GM12865 (cell line): ENCODE measurements around the gene GAK.

Source experiments
- DNase-seq: peaks from one replicate; pipeline ENCODE4 v3.0.0; 2010; ENCODE audit warnings: low read depth
- H3K4me3 ChIP-seq: 2 replicates; pipeline ENCODE4 v1.5.1; 2011; ENCODE audit warnings: mild to moderate bottlenecking, low read depth, low read length, control low read depth
- TF ChIP-seq, protein P1 (sequence below): IDR thresholded peaks from 2 replicates; pipeline ENCODE4 v1.5.1; 2011; ENCODE audit warnings: low read length, control low read depth, low read depth, inconsistent platforms; ENCODE audit not compliant: insufficient read depth; ENCODE audit errors: missing control alignments

Gene GAK

DNA sequence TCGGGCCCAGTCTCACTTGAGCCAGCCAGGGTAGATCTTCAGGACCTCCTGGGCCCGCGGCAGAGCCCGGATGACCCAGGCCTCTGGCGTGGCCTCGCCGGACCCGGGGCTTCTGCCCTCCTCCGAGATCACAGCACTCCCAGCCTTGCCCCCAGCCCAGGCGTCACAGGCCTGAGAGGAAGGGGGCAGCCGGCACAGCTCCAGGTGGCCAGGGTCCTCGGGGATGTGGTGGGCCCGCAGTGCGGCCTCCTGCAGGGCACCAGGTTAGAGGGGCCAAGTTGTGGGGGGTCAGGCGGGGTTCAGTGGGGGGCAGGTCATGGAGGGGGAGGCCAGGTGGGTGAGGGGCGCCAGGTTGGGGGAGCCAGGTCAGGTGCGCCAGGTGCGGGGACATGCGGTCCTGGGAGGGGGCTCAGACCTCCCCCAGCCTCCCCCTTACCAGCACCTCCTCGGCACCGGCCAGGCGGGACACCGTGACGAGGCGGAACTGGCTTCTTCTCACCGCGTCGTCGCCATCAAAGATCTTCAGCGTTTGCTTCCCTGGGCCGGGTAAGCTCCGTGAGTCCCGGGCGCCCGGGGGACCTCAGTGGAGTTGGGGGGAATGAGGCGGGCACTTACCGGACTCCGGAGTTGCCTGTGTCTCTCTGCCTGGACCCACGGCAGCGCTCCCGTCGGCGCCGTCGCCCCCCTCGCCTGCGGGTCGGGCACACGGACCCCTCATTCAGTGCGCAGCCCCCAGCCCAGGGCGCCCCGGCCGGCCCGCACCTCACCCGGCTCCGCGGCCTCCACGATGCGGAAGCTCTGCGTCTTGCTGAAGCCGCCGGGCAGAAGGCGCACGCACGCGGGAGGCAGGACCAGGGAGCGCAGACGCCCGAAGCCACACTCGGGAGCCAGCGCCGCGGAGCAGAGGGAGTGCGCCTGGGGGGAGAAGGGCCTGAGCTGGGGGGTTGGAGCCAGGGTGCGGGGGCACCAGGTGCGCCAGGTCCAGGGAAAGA lies 35.3 kb upstream of the GAK start:
- TF ChIP-seq, protein P1, sequence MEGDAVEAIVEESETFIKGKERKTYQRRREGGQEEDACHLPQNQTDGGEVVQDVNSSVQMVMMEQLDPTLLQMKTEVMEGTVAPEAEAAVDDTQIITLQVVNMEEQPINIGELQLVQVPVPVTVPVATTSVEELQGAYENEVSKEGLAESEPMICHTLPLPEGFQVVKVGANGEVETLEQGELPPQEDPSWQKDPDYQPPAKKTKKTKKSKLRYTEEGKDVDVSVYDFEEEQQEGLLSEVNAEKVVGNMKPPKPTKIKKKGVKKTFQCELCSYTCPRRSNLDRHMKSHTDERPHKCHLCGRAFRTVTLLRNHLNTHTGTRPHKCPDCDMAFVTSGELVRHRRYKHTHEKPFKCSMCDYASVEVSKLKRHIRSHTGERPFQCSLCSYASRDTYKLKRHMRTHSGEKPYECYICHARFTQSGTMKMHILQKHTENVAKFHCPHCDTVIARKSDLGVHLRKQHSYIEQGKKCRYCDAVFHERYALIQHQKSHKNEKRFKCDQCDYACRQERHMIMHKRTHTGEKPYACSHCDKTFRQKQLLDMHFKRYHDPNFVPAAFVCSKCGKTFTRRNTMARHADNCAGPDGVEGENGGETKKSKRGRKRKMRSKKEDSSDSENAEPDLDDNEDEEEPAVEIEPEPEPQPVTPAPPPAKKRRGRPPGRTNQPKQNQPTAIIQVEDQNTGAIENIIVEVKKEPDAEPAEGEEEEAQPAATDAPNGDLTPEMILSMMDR, result no peak
- DNase-seq, result no peak
- no peak overlapping the region for H3K4me3 ChIP-seq

DNA sequence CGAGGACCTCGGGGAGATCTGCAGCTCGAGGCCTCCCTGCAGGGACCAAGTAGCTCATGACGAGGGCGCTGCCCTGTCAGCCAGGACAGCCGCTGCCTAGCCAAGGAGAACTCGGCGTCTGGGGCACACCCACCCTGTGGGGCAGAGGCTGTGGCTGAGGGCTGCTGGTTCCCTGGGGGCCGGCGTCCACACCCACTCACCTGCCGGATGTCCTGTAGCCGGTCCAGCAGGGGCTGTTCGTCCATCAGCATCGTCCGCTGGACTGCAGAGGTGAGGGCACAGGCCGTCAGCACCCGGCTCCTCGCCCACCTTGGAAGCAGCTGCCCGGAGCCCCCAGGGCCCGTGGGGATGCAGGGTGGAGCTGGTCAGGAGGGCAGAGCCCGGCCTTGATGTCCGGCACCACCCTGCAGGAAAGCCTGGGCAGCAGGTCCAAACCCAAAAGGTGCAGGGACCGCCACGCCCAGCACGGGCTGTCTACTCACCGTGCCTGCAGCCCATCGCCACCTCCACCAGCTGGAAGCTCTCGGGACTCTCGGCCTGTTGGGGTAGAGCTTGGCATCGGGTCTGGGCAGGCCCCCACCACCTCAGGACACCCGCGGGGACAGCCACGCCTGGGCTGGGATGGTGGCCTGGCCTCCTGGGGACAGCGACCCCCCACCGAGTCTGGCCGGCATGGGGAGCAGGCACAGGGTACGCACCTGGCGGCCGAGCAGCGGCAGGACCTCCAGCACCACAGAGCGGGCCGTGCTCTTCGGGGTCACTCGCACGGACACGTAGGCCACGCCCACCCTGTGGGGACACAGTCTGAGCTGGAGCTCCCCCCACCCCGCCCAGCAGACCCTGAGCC lies 34.4 kb upstream of the GAK start:
- H3K4me3 ChIP-seq, result no peak overlapping the region
- DNase-seq, result no peak
- TF ChIP-seq, protein P1, result no peak

DNA sequence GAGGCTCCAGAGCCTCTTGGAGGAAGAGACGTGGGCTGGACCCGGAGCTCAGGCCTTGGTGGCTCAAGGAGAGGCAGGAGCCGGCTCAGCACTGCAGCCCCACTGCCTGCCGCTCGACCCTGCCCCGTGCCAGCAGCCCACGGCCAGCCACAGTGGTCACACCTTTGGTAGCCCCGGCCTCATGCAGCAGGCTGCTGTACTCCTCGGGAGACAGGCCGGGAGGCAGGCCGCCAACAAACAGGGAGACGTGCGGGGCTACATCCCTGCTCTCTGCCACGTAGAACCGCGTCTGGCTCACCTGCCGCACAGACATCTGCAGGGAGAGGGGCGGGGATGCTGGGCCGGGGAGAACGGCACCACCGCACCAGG lies 33.6 kb upstream of the GAK start:
- DNase-seq, result no peak
- TF ChIP-seq, protein P1, result no peak

DNA sequence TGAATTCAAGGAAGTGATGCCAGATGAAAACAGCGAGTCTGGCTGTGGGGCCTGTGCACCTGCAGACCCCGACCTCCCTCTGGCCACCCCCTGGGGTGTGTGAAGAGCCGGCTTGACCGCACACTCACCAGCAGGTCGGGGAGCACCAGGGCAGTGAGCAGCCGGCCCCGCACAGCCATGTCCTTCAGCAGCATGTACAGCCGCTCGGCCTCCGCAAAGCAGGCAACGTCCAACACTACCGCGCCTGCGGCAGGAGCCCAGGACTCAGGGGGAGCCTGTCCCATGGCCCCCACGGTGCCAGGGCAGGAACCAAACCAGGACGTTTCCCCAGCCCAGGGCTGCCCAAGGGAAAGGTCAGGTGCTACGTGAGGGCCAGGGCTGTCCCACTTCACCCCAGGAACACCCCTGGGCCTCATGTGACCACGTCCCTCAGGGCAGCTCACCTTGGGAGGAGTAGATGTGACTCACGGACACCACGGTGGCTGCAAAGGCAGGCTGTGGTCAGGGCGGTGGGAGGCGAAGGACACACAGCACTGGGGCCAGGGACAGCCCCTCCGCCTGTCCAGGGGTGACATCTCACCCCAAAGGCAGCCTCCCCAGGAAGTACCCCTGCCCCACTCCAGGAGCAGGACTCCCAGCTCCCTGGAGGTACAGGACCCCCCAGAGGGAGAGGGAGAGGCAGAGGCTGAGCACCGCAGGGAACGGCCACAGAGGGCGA lies 33.1 kb upstream of the GAK start:
- TF ChIP-seq, protein P1, result no peak
- no peak overlapping the region for H3K4me3 ChIP-seq
- no peak for DNase-seq

More for the DNA sequence above, 33.6 kb upstream of the GAK start:
- no peak overlapping the region for H3K4me3 ChIP-seq

DNA sequence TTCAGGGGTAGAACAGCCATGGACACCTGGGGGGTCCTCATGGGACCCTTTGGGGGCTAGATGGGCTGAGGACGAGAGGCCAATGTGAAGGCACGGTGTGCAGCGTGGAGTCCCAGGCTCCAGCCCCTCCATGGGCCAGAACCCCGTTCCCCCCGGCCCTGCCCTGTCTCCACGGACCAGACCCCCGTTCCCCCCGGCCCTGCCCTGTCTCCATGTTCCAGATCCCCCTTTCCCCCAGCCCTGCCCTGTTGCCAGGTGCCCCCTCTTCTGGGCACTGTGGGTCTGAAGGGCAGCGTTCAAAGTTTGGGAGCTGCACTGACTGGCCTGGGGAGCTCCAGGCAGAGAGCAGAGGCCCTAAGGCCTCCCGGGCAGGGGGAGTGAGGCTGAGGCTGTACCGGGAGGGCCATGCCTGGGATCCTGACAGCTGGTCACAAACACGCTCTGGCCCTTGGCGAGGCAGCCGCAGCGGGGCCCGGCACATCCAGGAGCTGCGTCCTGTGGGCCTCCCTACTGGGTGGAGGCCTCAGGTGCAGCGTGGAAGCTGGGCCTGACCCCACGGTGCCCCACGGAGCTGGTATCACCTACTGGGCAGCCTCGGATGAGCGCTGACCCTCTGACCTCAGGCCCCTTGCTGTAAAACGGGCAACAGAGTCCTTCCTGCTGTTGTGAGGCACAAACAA lies 32.4 kb upstream of the GAK start:
- TF ChIP-seq, protein P1, result no peak
- no peak for DNase-seq
- no peak overlapping the region for H3K4me3 ChIP-seq

DNA sequence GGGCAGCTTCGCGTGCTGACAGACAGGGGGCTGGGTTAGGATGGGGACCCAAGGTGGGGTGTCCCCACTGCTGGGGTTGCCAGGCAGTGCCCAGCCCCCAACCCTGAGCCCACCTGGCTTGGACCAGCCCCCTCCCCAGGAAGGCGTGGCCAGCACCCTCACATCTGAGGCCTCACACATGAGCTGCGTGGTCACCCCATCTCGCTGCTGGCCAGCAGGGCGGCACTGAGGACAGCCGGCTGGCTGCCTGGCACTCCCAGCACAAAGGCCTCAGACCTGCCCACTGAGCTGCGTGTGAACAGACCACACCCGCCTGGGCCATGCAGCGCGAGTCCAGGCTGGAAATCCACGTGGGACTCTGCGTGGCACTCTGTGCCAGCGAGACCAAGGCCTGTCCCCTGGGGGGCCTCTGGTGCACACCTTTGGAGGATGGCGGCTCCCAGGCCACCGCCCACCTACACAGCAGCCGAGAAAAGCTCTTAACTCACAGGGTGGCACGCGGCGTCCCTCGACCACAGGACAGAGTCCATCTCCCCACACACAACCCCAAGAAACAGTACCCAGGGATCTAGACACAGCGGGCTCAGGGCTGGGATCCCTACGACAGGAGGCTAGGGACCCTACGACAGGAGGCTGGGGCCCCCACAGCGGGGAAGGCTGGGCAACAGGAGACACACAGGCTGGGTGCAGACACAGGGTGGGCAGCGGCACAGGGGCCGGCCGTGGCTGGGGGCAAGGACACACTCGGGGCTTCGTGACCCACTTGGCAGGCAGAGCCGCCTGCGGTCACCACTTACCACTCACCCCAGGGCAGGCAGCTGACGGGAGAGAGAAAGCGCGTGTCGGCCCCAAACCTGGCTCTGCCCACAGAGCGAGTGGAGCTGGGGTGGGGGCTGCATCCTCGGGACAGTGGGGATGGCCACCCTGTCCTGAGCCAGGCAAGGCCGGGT lies 31.4 kb upstream of the GAK start:
- DNase-seq, result no peak
- H3K4me3 ChIP-seq, result no peak overlapping the region
- TF ChIP-seq, protein P1, result no peak
